DOHH2 (cell line): ENCODE data around the gene BMERB1.
"Not testable (repeated sequence)": the region's sequence is repeated elsewhere in the genome, so short reads cannot be mapped to it uniquely, and the experiment has no call there.

Experiments
- H3F3A ChIP-seq: fragments of 200-600 bp; sonication (generic), shearing (Covaris generic); 2 replicates; pipeline ENCODE4 v1.6.0; 2016; ENCODE audit warnings: antibody characterized with exemption, mild to moderate bottlenecking; ENCODE audit not compliant: control insufficient read depth, insufficient read depth
- H3K27ac ChIP-seq: fragments of 200-600 bp; sonication (generic); 2 replicates; pipeline ENCODE4 v1.5.1; 2014; ENCODE audit warnings: low read depth, mild to moderate bottlenecking, low read length, moderate library complexity
- H3K27me3 ChIP-seq: fragments of 200-600 bp; sonication (generic); 2 replicates; pipeline ENCODE4 v1.6.1; 2014; ENCODE audit warnings: mild to moderate bottlenecking, low read length, mixed read lengths; ENCODE audit not compliant: control insufficient read depth
- H3K36me3 ChIP-seq: fragments of 200-600 bp; sonication (generic); 2 replicates; pipeline ENCODE4 v1.6.1; 2014; ENCODE audit warnings: mild to moderate bottlenecking, low read length, moderate library complexity, mixed read lengths; ENCODE audit not compliant: control insufficient read depth
- H3K4me1 ChIP-seq: fragments of 200-600 bp; sonication (generic); 2 replicates; pipeline ENCODE4 v1.6.1; 2014; ENCODE audit warnings: mild to moderate bottlenecking, low read length, mixed read lengths; ENCODE audit not compliant: control insufficient read depth
- H3K4me2 ChIP-seq: fragments of 200-600 bp; sonication (generic); 2 replicates; pipeline ENCODE4 v1.6.0; 2014; ENCODE audit warnings: mild to moderate bottlenecking, low read length, moderate library complexity
- H3K4me3 ChIP-seq: fragments of 200-600 bp; sonication (generic); 2 replicates; pipeline ENCODE4 v1.5.1; 2014; ENCODE audit warnings: mild to moderate bottlenecking, low read length, mixed read lengths
- H3K79me2 ChIP-seq: fragments of 200-600 bp; sonication (generic); 2 replicates; pipeline ENCODE4 v1.6.1; 2014; ENCODE audit warnings: mild to moderate bottlenecking, low read length, mixed read lengths; ENCODE audit not compliant: control insufficient read depth
- H3K9me2 ChIP-seq: fragments of 200-600 bp; sonication (generic); replicated peaks from 2 replicates; pipeline ENCODE4 v1.6.1; 2014; ENCODE audit warnings: mild to moderate bottlenecking, low read length, mixed read lengths; ENCODE audit not compliant: control insufficient read depth
- H3K9me3 ChIP-seq: fragments of 200-600 bp; sonication (generic); 2 replicates; pipeline ENCODE4 v1.6.1; 2014; ENCODE audit warnings: antibody characterized with exemption, low read length, mixed read lengths; ENCODE audit not compliant: control insufficient read depth, insufficient read depth
- H4K20me1 ChIP-seq: fragments of 200-600 bp; sonication (generic); 2 replicates; pipeline ENCODE4 v1.6.0; 2014; ENCODE audit warnings: low read depth, mild to moderate bottlenecking, antibody characterized with exemption, low read length, moderate library complexity; ENCODE audit not compliant: control insufficient read depth, insufficient read depth
- EZH2phosphoT487 ChIP-seq: fragments of 200-600 bp; sonication (generic); IDR thresholded peaks from 2 replicates; pipeline ENCODE4 v1.6.1; 2017; ENCODE audit warnings: borderline replicate concordance, mild to moderate bottlenecking, antibody characterized with exemption, low read length, moderate library complexity, mixed read lengths
- TF ChIP-seq, protein P1 (sequence below): fragments of 200-600 bp; sonication (generic); IDR thresholded peaks from one replicate; pipeline ENCODE4 v1.5.1; 2014; ENCODE audit warnings: antibody characterized with exemption, mild to moderate bottlenecking, low read depth, low read length; ENCODE audit not compliant: poor library complexity, severe bottlenecking

BMERB1 gene

DNA sequence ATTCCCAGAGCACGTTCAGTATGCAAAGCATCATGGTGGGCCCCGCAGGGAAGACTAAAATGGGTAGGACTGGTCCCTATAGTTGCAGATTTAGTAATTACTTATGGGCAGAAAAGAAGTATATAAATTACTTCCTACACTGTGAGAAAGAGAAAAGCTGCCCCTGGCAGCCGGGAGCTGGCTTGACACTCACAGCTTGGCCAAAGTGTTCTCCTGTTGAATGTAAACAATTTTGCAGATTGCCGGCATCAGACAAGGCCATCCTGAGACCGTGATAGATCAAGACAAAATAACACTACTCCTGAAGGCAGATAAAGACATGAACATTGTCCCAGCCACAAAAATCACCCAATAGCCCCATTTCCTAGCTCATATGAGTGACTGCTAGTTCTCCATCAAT is 110.0 kb downstream of the BMERB1 start:
- Histone ChIP-seq H3K4me2 (no peak overlapping the region), H3K27me3 (peaks cover 24% of the 10 kb centered on the region), H3K9me2 (no peaks in the 10 kb centered on the region), H3K4me1 (no peaks in the 10 kb centered on the region), H3K36me3 (no peaks in the 10 kb centered on the region), H4K20me1 (no peaks in the 10 kb centered on the region), H3F3A (no peaks in the 10 kb centered on the region), H3K4me3 (no peak overlapping the region), H3K9me3 (no peaks in the 10 kb centered on the region; the same call in 1 of the 2 replicates), H3K27ac (no peak overlapping the region), H3K79me2 (no peaks in the 10 kb centered on the region)
- no peak for TF ChIP-seq EZH2phosphoT487
- TF ChIP-seq, protein P1, sequence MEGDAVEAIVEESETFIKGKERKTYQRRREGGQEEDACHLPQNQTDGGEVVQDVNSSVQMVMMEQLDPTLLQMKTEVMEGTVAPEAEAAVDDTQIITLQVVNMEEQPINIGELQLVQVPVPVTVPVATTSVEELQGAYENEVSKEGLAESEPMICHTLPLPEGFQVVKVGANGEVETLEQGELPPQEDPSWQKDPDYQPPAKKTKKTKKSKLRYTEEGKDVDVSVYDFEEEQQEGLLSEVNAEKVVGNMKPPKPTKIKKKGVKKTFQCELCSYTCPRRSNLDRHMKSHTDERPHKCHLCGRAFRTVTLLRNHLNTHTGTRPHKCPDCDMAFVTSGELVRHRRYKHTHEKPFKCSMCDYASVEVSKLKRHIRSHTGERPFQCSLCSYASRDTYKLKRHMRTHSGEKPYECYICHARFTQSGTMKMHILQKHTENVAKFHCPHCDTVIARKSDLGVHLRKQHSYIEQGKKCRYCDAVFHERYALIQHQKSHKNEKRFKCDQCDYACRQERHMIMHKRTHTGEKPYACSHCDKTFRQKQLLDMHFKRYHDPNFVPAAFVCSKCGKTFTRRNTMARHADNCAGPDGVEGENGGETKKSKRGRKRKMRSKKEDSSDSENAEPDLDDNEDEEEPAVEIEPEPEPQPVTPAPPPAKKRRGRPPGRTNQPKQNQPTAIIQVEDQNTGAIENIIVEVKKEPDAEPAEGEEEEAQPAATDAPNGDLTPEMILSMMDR, result no peak

DNA sequence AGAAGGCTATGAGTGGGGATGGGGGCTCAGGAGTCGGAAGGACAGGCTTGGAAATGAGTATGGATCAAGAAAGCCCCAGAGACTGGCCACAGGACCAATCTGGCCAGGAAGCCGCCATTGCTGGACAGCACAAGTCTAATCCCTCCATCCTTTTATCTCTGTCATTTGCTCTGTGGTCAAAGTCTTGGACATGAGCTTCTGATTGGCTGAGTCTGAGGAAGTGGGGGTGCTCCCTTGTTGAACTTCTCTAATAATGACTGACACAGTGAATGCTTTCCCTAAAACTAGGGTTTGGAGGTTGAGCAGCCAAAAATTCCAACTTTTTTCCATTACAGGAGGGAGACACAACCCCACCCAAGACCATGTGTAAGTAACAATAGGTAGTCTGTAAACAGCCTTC is 111.2 kb downstream of the BMERB1 start:
- H3K79me2 ChIP-seq, result no peaks in the 10 kb centered on the region
- H4K20me1 ChIP-seq, result no peaks in the 10 kb centered on the region
- H3K27me3 ChIP-seq, result peaks cover 24% of the 10 kb centered on the region
- H3K9me3 ChIP-seq, result no peaks in the 10 kb centered on the region; the same call in 1 of the 2 replicates
- H3K4me1 ChIP-seq, result no peaks in the 10 kb centered on the region
- no peaks in the 10 kb centered on the region for H3F3A ChIP-seq
- H3K4me2 ChIP-seq, result no peak overlapping the region
- no peak overlapping the region for H3K27ac ChIP-seq
- H3K4me3 ChIP-seq, result no peak overlapping the region
- no peaks in the 10 kb centered on the region for H3K9me2 ChIP-seq
- H3K36me3 ChIP-seq, result no peaks in the 10 kb centered on the region
- TF ChIP-seq, protein P1, result no peak
- no peak for TF ChIP-seq EZH2phosphoT487

DNA sequence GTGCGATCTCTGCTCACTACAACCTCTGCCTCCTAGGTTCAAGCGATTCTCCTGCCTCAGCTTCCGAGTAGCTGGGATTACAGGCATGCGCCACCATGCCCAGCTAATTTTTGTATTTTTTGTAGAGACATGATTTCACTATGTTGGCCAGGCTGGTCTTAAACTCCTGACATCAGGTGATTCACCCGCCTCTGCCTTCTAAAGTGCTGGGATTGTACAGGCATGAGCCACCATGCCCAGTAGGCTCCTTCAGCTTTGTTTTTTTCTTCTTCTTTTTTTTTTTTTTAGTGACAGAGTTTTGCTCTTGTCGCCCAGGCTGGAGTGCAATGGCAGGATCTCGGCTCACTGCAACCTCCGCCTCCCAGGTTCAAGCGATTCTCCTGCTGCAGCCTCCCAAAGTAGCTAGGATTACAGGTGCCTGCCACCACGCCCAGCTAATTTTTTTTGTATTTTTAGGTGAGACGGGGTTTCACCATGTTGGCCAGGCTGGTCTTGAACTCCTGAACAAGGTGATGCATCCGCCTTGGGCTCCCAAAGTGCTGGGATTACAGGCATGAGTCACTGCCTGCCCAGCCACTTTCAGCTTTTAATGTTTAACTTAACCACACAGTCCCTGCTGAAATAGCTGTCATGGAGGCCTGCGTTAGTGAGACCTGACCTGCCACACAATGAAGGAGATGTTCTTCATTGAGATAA is 112.8 kb downstream of the BMERB1 start:
- not testable (repeated sequence) for H3K4me2 ChIP-seq, H3K27ac ChIP-seq

DNA sequence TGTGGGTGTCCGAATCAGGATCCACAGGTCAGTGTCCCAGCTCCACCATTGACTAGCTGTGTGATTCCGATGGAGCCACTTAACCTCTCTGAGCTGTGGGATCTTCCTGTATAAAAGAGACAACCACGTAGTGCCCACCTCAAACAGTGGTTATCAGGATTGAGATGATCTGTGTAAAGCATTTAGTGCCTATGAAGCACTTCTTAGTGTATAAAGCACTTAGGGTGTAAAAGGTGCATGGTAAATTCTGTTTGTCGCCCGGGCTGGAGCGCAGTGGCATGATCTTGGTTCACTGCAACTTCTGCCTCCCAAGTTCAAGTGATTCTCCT is 113.3 kb downstream of the BMERB1 start:
- Histone ChIP-seq H3K9me2 (no peaks in the 10 kb centered on the region), H3K36me3 (no peaks in the 10 kb centered on the region), H4K20me1 (no peaks in the 10 kb centered on the region), H3K27me3 (peaks cover 24% of the 10 kb centered on the region), H3K9me3 (no peaks in the 10 kb centered on the region; the same call in 1 of the 2 replicates), H3K4me3 (no peak overlapping the region), H3K4me2 (no peak overlapping the region), H3F3A (no peaks in the 10 kb centered on the region), H3K79me2 (no peaks in the 10 kb centered on the region), H3K27ac (no peak overlapping the region), H3K4me1 (peaks cover 10% of the 10 kb centered on the region)
- TF ChIP-seq EZH2phosphoT487, result no peak
- TF ChIP-seq, protein P1, result no peak

More for the DNA sequence above, 112.8 kb downstream of the BMERB1 start:
- H4K20me1 ChIP-seq, H3K9me3 ChIP-seq, H3K36me3 ChIP-seq, H3K79me2 ChIP-seq, H3F3A ChIP-seq, H3K4me3 ChIP-seq, H3K9me2 ChIP-seq: not testable (repeated sequence)
- Histone ChIP-seq H3K27me3 (peaks cover 24% of the 10 kb centered on the region), H3K4me1 (peaks cover 10% of the 10 kb centered on the region)
